ENCODE measurements around the gene SYCE1L. TPM values are rescaled to one million over a fixed set of nuclear protein-coding genes. Genes with fewer than 3 reads are reported as not detected.

The SYCE1L gene
- total and polyA plus RNA-seq, 7 experiments from 2014 or later = 1.3 to 14.1 (median 4.9) TPM

DNA sequence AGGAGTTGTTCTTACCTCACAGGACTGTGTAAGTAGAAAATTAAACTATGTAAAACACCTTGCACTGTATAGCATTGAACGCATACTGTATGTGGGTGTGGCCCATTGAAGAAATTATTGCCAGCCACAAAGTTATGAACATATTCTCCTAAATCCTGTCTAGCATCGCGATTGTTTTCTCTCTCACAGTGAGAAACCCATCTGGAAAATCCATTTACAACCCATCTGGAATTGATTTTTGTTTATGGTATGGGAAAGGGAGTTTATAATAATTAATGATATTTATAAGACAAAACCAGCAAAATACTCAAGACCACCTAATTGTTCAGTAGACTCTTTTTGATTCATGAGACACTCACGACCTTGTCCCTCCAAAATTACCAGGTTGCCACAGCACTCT is 30.3 kb upstream of the SYCE1L start:
- intact Hi-C loops (cut with micrococcal nuclease) = no loop called here
- Mint-ChIP-seq H3K27ac (no peak overlapping the region), H3K36me3 (no peaks in the 10 kb centered on the region), H3K27me3 (peaks cover 4 to 47% (median 35%) of the 10 kb centered on the region in 5 donors), H3K9me3 (no peaks in the 10 kb centered on the region), H3K4me3 (no peak overlapping the region), H3K4me1 (no peaks in the 10 kb centered on the region)
- ChIA-PET POLR2A (no interaction called here), CTCF (no interaction called here)
- ATAC-seq (no peak), DNase-seq (no peak)
- H3K9me3 ChIP-seq (ENCODE audit: control insufficient read depth in 2 of 3, low read length in 3 of 3) = no peaks in the 10 kb centered on the region
- no peak overlapping the region for H3K4me3 ChIP-seq (ENCODE audit: low read length)
- H3K27ac ChIP-seq (ENCODE audit: low read depth, low read length) = no peak overlapping the region
- no peaks in the 10 kb centered on the region for H3K36me3 ChIP-seq (ENCODE audit: control insufficient read depth in 2 of 3, insufficient read depth in 3 of 3, low read length in 3 of 3)
- no peaks in the 10 kb centered on the region for H3K4me1 ChIP-seq (ENCODE audit: control insufficient read depth in 2 of 2, insufficient read depth in 2 of 2, low read length in 2 of 2)
- H3K27me3 ChIP-seq (ENCODE audit: control insufficient read depth in 2 of 2, insufficient read depth in 2 of 2, low read length in 2 of 2) = peaks cover 0 to 10% of the 10 kb centered on the region in 2 donors

DNA sequence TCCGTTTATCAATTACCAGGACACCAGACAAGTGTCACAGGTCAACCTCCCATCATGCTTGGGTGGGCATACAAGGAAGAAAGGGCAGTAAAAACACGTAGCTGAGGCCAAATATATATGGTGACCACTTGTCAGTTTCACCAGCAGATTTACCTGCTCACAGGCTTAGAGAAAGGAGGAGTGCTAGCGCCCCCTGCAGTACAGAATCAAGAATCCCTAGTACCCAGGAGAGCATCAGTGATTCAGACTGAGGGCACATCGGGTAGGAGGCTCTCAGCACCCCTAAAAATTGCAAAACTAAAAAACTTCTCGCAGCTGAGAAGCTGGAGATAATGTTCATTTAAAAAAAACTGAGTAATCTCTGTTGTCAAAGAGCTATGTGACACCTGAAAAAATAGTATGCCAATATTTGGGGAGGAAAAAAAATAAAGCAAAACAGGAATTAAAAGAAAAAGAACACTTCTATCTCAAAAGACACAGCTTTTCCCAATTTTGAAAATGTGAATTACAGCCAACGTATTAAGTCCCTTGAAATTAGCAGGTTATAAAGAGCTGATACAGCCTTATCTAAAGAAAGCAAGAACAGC is 29.5 kb upstream of the SYCE1L start:
- intact Hi-C loops (cut with micrococcal nuclease) = no loop called here
- Histone ChIP-seq H3K27me3 (ENCODE audit: control insufficient read depth in 2 of 2, insufficient read depth in 2 of 2, low read length in 2 of 2) (peaks cover 0 to 10% of the 10 kb centered on the region in 2 donors), H3K36me3 (ENCODE audit: control insufficient read depth in 2 of 3, insufficient read depth in 3 of 3, low read length in 3 of 3) (no peaks in the 10 kb centered on the region), H3K4me1 (ENCODE audit: control insufficient read depth in 2 of 2, insufficient read depth in 2 of 2, low read length in 2 of 2) (no peaks in the 10 kb centered on the region), H3K9me3 (ENCODE audit: control insufficient read depth in 2 of 3, low read length in 3 of 3) (no peaks in the 10 kb centered on the region), H3K27ac (ENCODE audit: low read depth, low read length) (no peak overlapping the region), H3K4me3 (ENCODE audit: low read length) (no peak overlapping the region)
- Mint-ChIP-seq H3K27me3 (peaks cover 9 to 47% (median 34%) of the 10 kb centered on the region in 5 donors), H3K4me3 (no peak overlapping the region), H3K4me1 (no peaks in the 10 kb centered on the region), H3K9me3 (no peaks in the 10 kb centered on the region), H3K36me3 (no peaks in the 10 kb centered on the region), H3K27ac (no peak overlapping the region)
- POLR2A ChIA-PET = no interaction called here
- ATAC-seq = peak; percentile 70
- CTCF ChIA-PET = interaction anchor here (1.1 to 2.7 kb wide), 4 partner anchors 9 to 1970 kb away, joined by 3 to 12 read pairs (median 6); no protein-coding TSS in a partner anchor
- peak in 4 of 9 donors; percentile 12 to 23 (median 18) for DNase-seq

DNA sequence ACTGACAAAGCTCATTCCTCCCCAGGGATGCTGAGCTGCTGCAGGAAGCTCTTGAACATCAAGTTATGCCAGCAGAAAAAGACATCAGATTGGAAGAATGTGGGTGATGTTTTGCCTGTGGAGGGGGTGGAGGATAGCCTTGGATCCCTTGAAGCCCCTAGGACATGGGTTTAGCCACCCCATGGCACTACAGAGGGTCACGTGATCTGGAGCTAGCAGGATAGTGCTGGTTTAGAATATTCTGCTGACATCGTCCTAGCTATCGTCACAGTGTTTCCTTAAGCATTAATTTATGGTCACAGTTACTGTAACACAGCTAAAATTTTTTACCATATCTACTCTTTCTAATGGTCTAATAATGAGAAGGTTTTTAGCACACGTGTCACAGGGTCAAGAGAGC is 28.4 kb upstream of the SYCE1L start:
- ATAC-seq (no peak), DNase-seq (no peak)
- H3K4me1 Mint-ChIP-seq = no peaks in the 10 kb centered on the region
- H3K9me3 Mint-ChIP-seq = no peaks in the 10 kb centered on the region
- CTCF ChIA-PET = interaction anchor here (0.9 to 2.7 kb wide), 6 partner anchors 8 to 1971 kb away, joined by 3 to 12 read pairs (median 6); no protein-coding TSS in a partner anchor
- Histone ChIP-seq H3K27ac (ENCODE audit: low read depth, low read length) (no peak overlapping the region), H3K9me3 (ENCODE audit: control insufficient read depth in 2 of 3, low read length in 3 of 3) (no peaks in the 10 kb centered on the region), H3K4me1 (ENCODE audit: control insufficient read depth in 2 of 2, insufficient read depth in 2 of 2, low read length in 2 of 2) (no peaks in the 10 kb centered on the region), H3K4me3 (ENCODE audit: low read length) (no peak overlapping the region), H3K36me3 (ENCODE audit: control insufficient read depth in 2 of 3, insufficient read depth in 3 of 3, low read length in 3 of 3) (no peaks in the 10 kb centered on the region), H3K27me3 (ENCODE audit: control insufficient read depth in 2 of 2, insufficient read depth in 2 of 2, low read length in 2 of 2) (peaks cover 0 to 10% of the 10 kb centered on the region in 2 donors)
- POLR2A ChIA-PET = no interaction called here
- H3K27ac Mint-ChIP-seq = no peak overlapping the region
- peaks cover 10 to 51% (median 36%) of the 10 kb centered on the region in 5 donors for H3K27me3 Mint-ChIP-seq
- intact Hi-C loops (cut with micrococcal nuclease) = loop anchor here (1.0 kb wide), 2 partner anchors 1382 to 1700 kb away; no protein-coding TSS in a partner anchor
- no peak overlapping the region for H3K4me3 Mint-ChIP-seq
- no peaks in the 10 kb centered on the region for H3K36me3 Mint-ChIP-seq

DNA sequence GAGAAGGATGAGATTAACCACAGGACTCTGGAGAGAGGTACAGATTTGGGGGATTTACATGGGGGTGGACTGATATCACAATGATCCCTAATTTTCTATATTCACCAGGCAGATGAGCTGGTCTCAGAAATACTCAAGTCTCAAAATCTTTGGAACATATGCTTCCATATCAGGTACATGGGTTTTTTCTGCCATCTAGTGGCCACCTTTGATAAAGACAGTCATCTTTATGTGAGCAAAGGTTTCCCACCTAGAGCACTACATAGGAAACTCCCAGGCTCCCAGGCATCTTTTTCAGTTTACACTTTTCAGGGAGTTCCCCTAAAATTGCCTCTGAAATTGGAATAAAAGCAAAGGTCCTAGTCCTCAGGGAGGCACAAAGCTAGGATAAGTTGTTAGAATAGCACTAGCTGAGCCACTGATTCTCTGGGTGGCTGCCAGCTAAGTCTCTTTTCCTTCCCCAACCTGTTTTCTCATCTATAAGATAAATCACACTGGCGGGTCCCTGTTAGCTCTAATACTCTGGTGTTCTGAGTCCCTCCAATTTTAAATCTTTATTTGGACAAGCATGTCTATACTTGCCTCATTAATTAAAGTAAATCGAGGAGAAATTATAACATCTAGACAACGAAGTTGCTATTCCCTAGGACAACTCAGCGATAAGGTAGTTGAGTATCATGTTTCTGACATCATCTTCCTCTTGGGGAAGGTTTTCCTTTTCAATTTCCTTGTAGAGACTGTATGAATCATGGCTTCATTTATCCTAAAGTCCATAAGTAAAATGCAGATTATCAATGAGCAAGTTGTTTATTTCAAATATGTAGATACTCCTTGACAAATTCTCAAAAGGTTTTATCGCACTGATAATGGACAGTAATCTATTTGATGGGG is 27.2 kb upstream of the SYCE1L start:
- peaks cover 0 to 10% of the 10 kb centered on the region in 2 donors for H3K27me3 ChIP-seq (ENCODE audit: control insufficient read depth in 2 of 2, insufficient read depth in 2 of 2, low read length in 2 of 2)
- Mint-ChIP-seq H3K27me3 (peaks cover 17 to 56% (median 42%) of the 10 kb centered on the region in 5 donors), H3K9me3 (no peaks in the 10 kb centered on the region), H3K4me3 (no peak overlapping the region), H3K36me3 (no peaks in the 10 kb centered on the region), H3K27ac (no peak overlapping the region), H3K4me1 (no peaks in the 10 kb centered on the region)
- H3K9me3 ChIP-seq (ENCODE audit: control insufficient read depth in 2 of 3, low read length in 3 of 3) = no peaks in the 10 kb centered on the region
- ATAC-seq = peak; percentile 73
- ChIA-PET POLR2A (no interaction called here), CTCF (interaction anchor here (0.9 to 2.7 kb wide), 4 partner anchors 9 to 1972 kb away, joined by 3 to 12 read pairs (median 6); no protein-coding TSS in a partner anchor)
- peak in 6 of 9 donors; percentile 25 to 50 (median 40) for DNase-seq
- no peaks in the 10 kb centered on the region for H3K36me3 ChIP-seq (ENCODE audit: control insufficient read depth in 2 of 3, insufficient read depth in 3 of 3, low read length in 3 of 3)
- intact Hi-C loops (cut with micrococcal nuclease) = loop anchor here (1.0 kb wide), 2 partner anchors 1383 to 1701 kb away; no protein-coding TSS in a partner anchor
- no peak overlapping the region for H3K27ac ChIP-seq (ENCODE audit: low read depth, low read length)
- no peaks in the 10 kb centered on the region for H3K4me1 ChIP-seq (ENCODE audit: control insufficient read depth in 2 of 2, insufficient read depth in 2 of 2, low read length in 2 of 2)
- H3K4me3 ChIP-seq (ENCODE audit: low read length) = no peak overlapping the region

DNA sequence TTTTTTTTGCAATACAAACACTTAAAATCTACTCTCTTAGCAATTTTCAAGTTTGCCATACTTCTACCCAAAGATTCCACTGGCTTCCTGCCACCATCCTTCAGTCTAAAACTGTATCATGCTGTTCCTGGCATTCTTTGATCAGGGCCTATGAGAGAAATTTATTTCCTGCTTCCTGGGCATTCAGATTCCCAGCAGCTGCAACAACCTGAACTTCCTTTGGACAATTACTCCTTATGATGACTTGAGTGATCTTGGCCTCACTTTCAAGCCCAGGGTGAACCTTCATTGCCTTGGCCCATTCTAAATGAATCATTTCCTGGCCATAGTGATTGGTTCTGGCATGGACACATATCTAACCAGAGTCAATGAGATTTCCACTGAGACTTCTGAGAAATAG is 26.3 kb upstream of the SYCE1L start:
- Histone ChIP-seq H3K36me3 (ENCODE audit: control insufficient read depth in 2 of 3, insufficient read depth in 3 of 3, low read length in 3 of 3) (no peaks in the 10 kb centered on the region), H3K4me1 (ENCODE audit: control insufficient read depth in 2 of 2, insufficient read depth in 2 of 2, low read length in 2 of 2) (no peaks in the 10 kb centered on the region), H3K27ac (ENCODE audit: low read depth, low read length) (no peak overlapping the region), H3K9me3 (ENCODE audit: control insufficient read depth in 2 of 3, low read length in 3 of 3) (no peaks in the 10 kb centered on the region), H3K27me3 (ENCODE audit: control insufficient read depth in 2 of 2, insufficient read depth in 2 of 2, low read length in 2 of 2) (peaks cover 0 to 10% of the 10 kb centered on the region in 2 donors), H3K4me3 (ENCODE audit: low read length) (no peak overlapping the region)
- ChIA-PET POLR2A (no interaction called here), CTCF (interaction anchor here (0.7 kb wide), 1 partner anchor 70 kb away, joined by 3 read pairs; no protein-coding TSS in a partner anchor)
- H3K27ac Mint-ChIP-seq = no peak overlapping the region
- H3K9me3 Mint-ChIP-seq = no peaks in the 10 kb centered on the region
- H3K4me1 Mint-ChIP-seq = no peaks in the 10 kb centered on the region
- no peak overlapping the region for H3K4me3 Mint-ChIP-seq
- DNase-seq (no peak), ATAC-seq (no peak)
- intact Hi-C loops (cut with micrococcal nuclease) = no loop called here
- peaks cover 19 to 61% (median 48%) of the 10 kb centered on the region in 5 donors for H3K27me3 Mint-ChIP-seq
- H3K36me3 Mint-ChIP-seq = no peaks in the 10 kb centered on the region

DNA sequence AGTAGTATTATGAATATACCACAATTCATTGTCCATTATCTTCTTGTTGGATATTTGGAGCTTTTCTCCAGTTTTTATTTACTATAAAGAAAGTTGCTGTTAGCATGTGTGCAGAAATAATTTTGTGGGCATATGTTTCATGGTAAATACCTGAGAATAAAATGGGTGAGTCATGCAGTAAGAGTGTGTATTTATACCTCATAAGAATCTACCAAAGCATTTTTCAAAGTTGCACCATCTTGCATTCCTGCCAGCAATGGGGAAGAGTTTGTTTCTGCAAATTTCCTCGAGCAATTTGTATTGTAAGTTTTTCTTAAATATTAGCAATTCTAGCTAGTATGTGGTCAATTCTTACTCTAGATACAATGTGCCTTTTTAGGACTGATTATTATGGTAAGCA is 16.1 kb upstream of the SYCE1L start:
- intact Hi-C loops (cut with micrococcal nuclease) = no loop called here
- H3K9me3 Mint-ChIP-seq = no peaks in the 10 kb centered on the region
- Histone ChIP-seq H3K9me3 (ENCODE audit: control insufficient read depth in 2 of 3, low read length in 3 of 3) (no peaks in the 10 kb centered on the region), H3K27ac (ENCODE audit: low read depth, low read length) (no peak overlapping the region), H3K4me3 (ENCODE audit: low read length) (no peak overlapping the region), H3K27me3 (ENCODE audit: control insufficient read depth in 2 of 2, insufficient read depth in 2 of 2, low read length in 2 of 2) (no peaks in the 10 kb centered on the region), H3K4me1 (ENCODE audit: control insufficient read depth in 2 of 2, insufficient read depth in 2 of 2, low read length in 2 of 2) (no peaks in the 10 kb centered on the region), H3K36me3 (ENCODE audit: control insufficient read depth in 2 of 3, insufficient read depth in 3 of 3, low read length in 3 of 3) (no peaks in the 10 kb centered on the region)
- CTCF ChIA-PET = no interaction called here
- H3K27ac Mint-ChIP-seq = no peak overlapping the region
- H3K27me3 Mint-ChIP-seq = peaks cover 0 to 22% (median 20%) of the 10 kb centered on the region in 5 donors
- ATAC-seq (no peak), DNase-seq (no peak)
- no peak overlapping the region for H3K4me3 Mint-ChIP-seq
- no peaks in the 10 kb centered on the region for H3K4me1 Mint-ChIP-seq
- no peaks in the 10 kb centered on the region for H3K36me3 Mint-ChIP-seq
- POLR2A ChIA-PET = no interaction called here

All from naive thymus-derived CD4-positive, alpha-beta T cell (primary cell).